ENCODE results near the gene ADCY5. TPM values are rescaled to one million over a fixed set of nuclear protein-coding genes. Genes with fewer than 3 reads are reported as not detected.
A peak's percentile ranks its signal among the peaks of the same experiment; 100 is the strongest.

Gene ADCY5
- polyA plus RNA-seq, 6 donors from 2014 or later: 0.04 to 0.09 TPM; not detected in 4

GRCh38 chr3:123404391-123404790 is 44.5 kb downstream of the ADCY5 start:
- H3K9me3 Mint-ChIP-seq: no peaks in the 10 kb centered on the region
- peaks cover 4 to 26% (median 16%) of the 10 kb centered on the region in 3 donors for H3K27me3 Mint-ChIP-seq
- no peaks in the 10 kb centered on the region for H3K4me1 Mint-ChIP-seq
- no peak for ATAC-seq (ENCODE audit: low read depth in 2 of 2)
- no peak for DNase-seq
- no peak overlapping the region for H3K27ac Mint-ChIP-seq
- H3K4me3 Mint-ChIP-seq: no peak overlapping the region
- H3K36me3 Mint-ChIP-seq: no peaks in the 10 kb centered on the region

- Mint-ChIP-seq H3K4me1 (no peaks in the 10 kb centered on the region), H3K27ac (peak overlapping the region in 1 of 6 donors; percentile 33), H3K9me3 (no peaks in the 10 kb centered on the region), H3K4me3 (no peak overlapping the region), H3K36me3 (no peaks in the 10 kb centered on the region), H3K27me3 (peaks cover 9 to 27% (median 26%) of the 10 kb centered on the region in 3 donors)
- ATAC-seq (ENCODE audit: low read depth in 2 of 2) (no peak), DNase-seq (no peak)
These were observed 46.9 kb downstream of the ADCY5 start for GRCh38 chr3:123401836-123402530.

- no peak overlapping the region for H3K4me3 Mint-ChIP-seq
- ATAC-seq (ENCODE audit: low read depth in 2 of 2) (no peak), DNase-seq (no peak)
- H3K27ac Mint-ChIP-seq: no peak overlapping the region
- no peaks in the 10 kb centered on the region for H3K36me3 Mint-ChIP-seq
- H3K4me1 Mint-ChIP-seq: peaks cover 0 to 4% (median 2%) of the 10 kb centered on the region in 3 donors
- H3K27me3 Mint-ChIP-seq: peaks cover 9 to 42% (median 35%) of the 10 kb centered on the region in 3 donors
- no peaks in the 10 kb centered on the region for H3K9me3 Mint-ChIP-seq
These were observed 48.7 kb downstream of the ADCY5 start for GRCh38 chr3:123400169-123400568.

GRCh38 chr3:123399653-123400052 is 49.2 kb downstream of the ADCY5 start:
- H3K4me3 Mint-ChIP-seq: no peak overlapping the region
- DNase-seq: no peak
- peaks cover 0 to 4% (median 2%) of the 10 kb centered on the region in 3 donors for H3K4me1 Mint-ChIP-seq
- H3K36me3 Mint-ChIP-seq: no peaks in the 10 kb centered on the region
- peaks cover 10 to 47% (median 39%) of the 10 kb centered on the region in 3 donors for H3K27me3 Mint-ChIP-seq
- no peaks in the 10 kb centered on the region for H3K9me3 Mint-ChIP-seq
- H3K27ac Mint-ChIP-seq: no peak overlapping the region
- ATAC-seq (ENCODE audit: low read depth in 2 of 2): no peak

GRCh38 chr3:123397921-123398785 is 50.7 kb downstream of the ADCY5 start:
- Mint-ChIP-seq H3K9me3 (no peaks in the 10 kb centered on the region), H3K36me3 (no peaks in the 10 kb centered on the region), H3K27ac (no peak overlapping the region), H3K4me3 (no peak overlapping the region), H3K4me1 (peaks cover 0 to 4% (median 2%) of the 10 kb centered on the region in 3 donors), H3K27me3 (peaks cover 18 to 45% (median 35%) of the 10 kb centered on the region in 3 donors)
- ATAC-seq (ENCODE audit: low read depth in 2 of 2): no peak
- no peak for DNase-seq

- ATAC-seq (ENCODE audit: low read depth in 2 of 2) (no peak), DNase-seq (no peak)
- Mint-ChIP-seq H3K36me3 (no peaks in the 10 kb centered on the region), H3K27ac (no peak overlapping the region), H3K9me3 (no peaks in the 10 kb centered on the region), H3K4me1 (peaks cover 0 to 4% (median 2%) of the 10 kb centered on the region in 3 donors), H3K4me3 (no peak overlapping the region), H3K27me3 (peaks cover 18 to 45% (median 33%) of the 10 kb centered on the region in 3 donors)
These were observed 51.8 kb downstream of the ADCY5 start for GRCh38 chr3:123397050-123397590.

GRCh38 chr3:123396171-123397049 is 52.5 kb downstream of the ADCY5 start:
- peaks cover 18 to 45% (median 26%) of the 10 kb centered on the region in 3 donors for H3K27me3 Mint-ChIP-seq
- ATAC-seq (ENCODE audit: low read depth in 2 of 2) (no peak), DNase-seq (no peak)
- H3K36me3 Mint-ChIP-seq: no peaks in the 10 kb centered on the region
- H3K9me3 Mint-ChIP-seq: no peaks in the 10 kb centered on the region
- peak overlapping the region in 1 of 6 donors; percentile 74 for H3K27ac Mint-ChIP-seq
- H3K4me1 Mint-ChIP-seq: peaks cover 0 to 4% (median 2%) of the 10 kb centered on the region in 3 donors
- H3K4me3 Mint-ChIP-seq: no peak overlapping the region

GRCh38 chr3:123395235-123395634 is 53.7 kb downstream of the ADCY5 start:
- Mint-ChIP-seq H3K27me3 (peaks cover 18 to 45% (median 26%) of the 10 kb centered on the region in 3 donors), H3K9me3 (no peaks in the 10 kb centered on the region), H3K4me1 (peaks cover 0 to 4% (median 2%) of the 10 kb centered on the region in 3 donors), H3K36me3 (no peaks in the 10 kb centered on the region), H3K27ac (peak overlapping the region in 1 of 6 donors; percentile 19), H3K4me3 (peak overlapping the region in 1 of 8 donors; percentile 12)
- DNase-seq (no peak), ATAC-seq (ENCODE audit: low read depth in 2 of 2) (no peak)

GRCh38 chr3:123394391-123395020 is 54.4 kb downstream of the ADCY5 start:
- no peaks in the 10 kb centered on the region for H3K36me3 Mint-ChIP-seq
- ATAC-seq (ENCODE audit: low read depth in 2 of 2): no peak
- no peak overlapping the region for H3K27ac Mint-ChIP-seq
- H3K9me3 Mint-ChIP-seq: no peaks in the 10 kb centered on the region
- no peak for DNase-seq
- H3K4me1 Mint-ChIP-seq: peaks cover 0 to 4% (median 2%) of the 10 kb centered on the region in 3 donors
- H3K4me3 Mint-ChIP-seq: no peak overlapping the region
- peaks cover 15 to 39% (median 22%) of the 10 kb centered on the region in 3 donors for H3K27me3 Mint-ChIP-seq

GRCh38 chr3:123392871-123393620 is 55.8 kb downstream of the ADCY5 start:
- Mint-ChIP-seq H3K36me3 (no peaks in the 10 kb centered on the region), H3K9me3 (no peaks in the 10 kb centered on the region), H3K4me3 (no peak overlapping the region), H3K27ac (no peak overlapping the region), H3K4me1 (peaks cover 0 to 6% (median 2%) of the 10 kb centered on the region in 3 donors), H3K27me3 (peaks cover 11 to 38% (median 31%) of the 10 kb centered on the region in 3 donors)
- DNase-seq (no peak), ATAC-seq (ENCODE audit: low read depth in 2 of 2) (no peak)

- peaks cover 8 to 44% (median 38%) of the 10 kb centered on the region in 3 donors for H3K27me3 Mint-ChIP-seq
- ATAC-seq (ENCODE audit: low read depth in 2 of 2): no peak
- peaks cover 0 to 8% (median 2%) of the 10 kb centered on the region in 3 donors for H3K4me1 Mint-ChIP-seq
- H3K27ac Mint-ChIP-seq: no peak overlapping the region
- no peak for DNase-seq
- no peaks in the 10 kb centered on the region for H3K9me3 Mint-ChIP-seq
- H3K36me3 Mint-ChIP-seq: no peaks in the 10 kb centered on the region
- no peak overlapping the region for H3K4me3 Mint-ChIP-seq
These were observed 56.5 kb downstream of the ADCY5 start for GRCh38 chr3:123392368-123392767.

Data from naive B cell (primary cell).